Measurements from ENCODE around the gene OR5AN1. TPM values are rescaled to one million over a fixed set of nuclear protein-coding genes. Genes with fewer than 3 reads are reported as not detected.

OR5AN1 gene
- total and polyA plus RNA-seq, 9 donors = not detected

- intact Hi-C loops (cut with DNase I) = no loop called here
- Histone ChIP-seq H3K4me3 (no peak overlapping the region), H3K36me3 (no peaks in the 10 kb centered on the region), H3K4me1 (ENCODE audit: insufficient read depth) (no peaks in the 10 kb centered on the region), H3K9me3 (no peaks in the 10 kb centered on the region), H3K27ac (no peak overlapping the region), H3K27me3 (no peaks in the 10 kb centered on the region)
- TF ChIP-seq, protein P1, sequence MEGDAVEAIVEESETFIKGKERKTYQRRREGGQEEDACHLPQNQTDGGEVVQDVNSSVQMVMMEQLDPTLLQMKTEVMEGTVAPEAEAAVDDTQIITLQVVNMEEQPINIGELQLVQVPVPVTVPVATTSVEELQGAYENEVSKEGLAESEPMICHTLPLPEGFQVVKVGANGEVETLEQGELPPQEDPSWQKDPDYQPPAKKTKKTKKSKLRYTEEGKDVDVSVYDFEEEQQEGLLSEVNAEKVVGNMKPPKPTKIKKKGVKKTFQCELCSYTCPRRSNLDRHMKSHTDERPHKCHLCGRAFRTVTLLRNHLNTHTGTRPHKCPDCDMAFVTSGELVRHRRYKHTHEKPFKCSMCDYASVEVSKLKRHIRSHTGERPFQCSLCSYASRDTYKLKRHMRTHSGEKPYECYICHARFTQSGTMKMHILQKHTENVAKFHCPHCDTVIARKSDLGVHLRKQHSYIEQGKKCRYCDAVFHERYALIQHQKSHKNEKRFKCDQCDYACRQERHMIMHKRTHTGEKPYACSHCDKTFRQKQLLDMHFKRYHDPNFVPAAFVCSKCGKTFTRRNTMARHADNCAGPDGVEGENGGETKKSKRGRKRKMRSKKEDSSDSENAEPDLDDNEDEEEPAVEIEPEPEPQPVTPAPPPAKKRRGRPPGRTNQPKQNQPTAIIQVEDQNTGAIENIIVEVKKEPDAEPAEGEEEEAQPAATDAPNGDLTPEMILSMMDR (IDR thresholded peaks at IDR 0.05) = no peak
- TF ChIP-seq EP300 (IDR thresholded peaks at IDR 0.05) = no peak
- TF ChIP-seq POLR2A (IDR thresholded peaks at IDR 0.05) = no peak
- DNase-seq = no peak
- WGBS, 3 donors = 67 to 77% (median 74%) methylated on average over 3 of the region's 3 CpGs
These were observed 42.0 kb downstream of the OR5AN1 start for GRCh38 chr11:59400461-59401261.

DNA sequence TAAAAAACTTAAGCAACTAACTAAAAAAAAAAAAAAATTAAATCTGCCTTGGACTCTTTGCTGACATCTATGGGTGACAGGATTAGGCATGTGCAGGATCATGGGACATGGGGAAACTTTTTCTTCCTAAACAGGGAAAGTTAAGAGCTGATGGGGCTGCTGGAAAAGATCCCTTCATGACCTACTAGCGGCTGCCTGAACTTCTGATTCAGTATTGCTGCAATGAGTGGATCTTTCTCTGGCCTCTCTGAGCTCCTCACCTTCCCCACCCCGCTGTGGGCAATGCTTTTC, 42.5 kb downstream of the OR5AN1 start:
- H3K9me3 ChIP-seq = no peaks in the 10 kb centered on the region
- 41 to 45% (median 42%) methylated on average over 2 of the region's 2 CpGs for WGBS, 3 donors
- H3K4me3 ChIP-seq = no peak overlapping the region
- H3K27me3 ChIP-seq = no peaks in the 10 kb centered on the region
- TF ChIP-seq POLR2A (IDR thresholded peaks at IDR 0.05) (no peak), EP300 (IDR thresholded peaks at IDR 0.05) (no peak)
- TF ChIP-seq, protein P1 (IDR thresholded peaks at IDR 0.05) = no peak
- H3K4me1 ChIP-seq (ENCODE audit: insufficient read depth) = no peaks in the 10 kb centered on the region
- H3K36me3 ChIP-seq = no peaks in the 10 kb centered on the region
- no peak for DNase-seq
- intact Hi-C loops (cut with DNase I) = no loop called here
- no peak overlapping the region for H3K27ac ChIP-seq

DNA sequence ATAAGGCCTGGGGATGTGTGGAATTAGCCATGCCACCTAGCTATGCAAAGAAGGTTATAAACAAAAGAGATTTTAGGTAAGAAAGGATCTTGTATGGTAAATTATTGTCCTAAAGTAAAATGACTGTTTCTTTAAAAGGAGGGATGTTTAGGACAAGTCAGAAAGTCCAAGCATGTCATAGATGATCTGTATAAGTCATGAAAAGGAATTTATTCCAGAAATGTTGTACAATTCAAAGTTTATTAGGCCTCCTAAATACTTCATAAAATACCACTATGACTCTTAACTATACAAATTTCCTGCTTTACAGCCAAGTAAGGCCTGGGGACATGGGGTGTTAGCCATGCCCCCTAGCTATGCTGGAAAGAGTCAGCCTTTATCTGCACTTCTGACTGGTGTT, 44.9 kb downstream of the OR5AN1 start:
- TF ChIP-seq, protein P1 (IDR thresholded peaks at IDR 0.05) = no peak
- no peak for TF ChIP-seq POLR2A (IDR thresholded peaks at IDR 0.05)
- TF ChIP-seq EP300 (IDR thresholded peaks at IDR 0.05) = no peak
- no peak overlapping the region for H3K4me3 ChIP-seq
- H3K27ac ChIP-seq = no peak overlapping the region
- intact Hi-C loops (cut with DNase I) = no loop called here
- H3K27me3 ChIP-seq = no peaks in the 10 kb centered on the region
- H3K9me3 ChIP-seq = no peaks in the 10 kb centered on the region
- H3K4me1 ChIP-seq (ENCODE audit: insufficient read depth) = no peaks in the 10 kb centered on the region
- no peak for DNase-seq
- no peaks in the 10 kb centered on the region for H3K36me3 ChIP-seq

DNA sequence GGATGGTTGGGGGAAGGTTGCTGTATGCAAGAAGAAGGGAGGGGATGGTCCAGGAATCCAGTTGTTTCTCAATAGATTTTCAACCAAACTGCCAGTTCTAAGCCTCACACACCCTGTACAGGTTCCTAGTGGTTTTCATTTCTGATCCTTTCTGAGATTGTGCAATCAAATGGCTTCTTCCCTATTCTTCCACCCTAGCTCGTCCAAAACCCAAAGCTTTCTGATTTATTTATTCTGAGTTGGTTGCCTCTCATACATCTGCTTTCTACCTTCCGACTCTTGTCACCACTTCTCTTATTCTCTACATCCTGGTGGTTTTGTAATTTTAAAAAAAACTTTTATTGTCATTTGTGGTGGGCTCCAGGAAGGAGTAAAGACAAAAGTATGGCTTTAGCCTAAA, 55.0 kb downstream of the OR5AN1 start:
- H3K9me3 ChIP-seq = no peaks in the 10 kb centered on the region
- no peaks in the 10 kb centered on the region for H3K36me3 ChIP-seq
- H3K27me3 ChIP-seq = no peaks in the 10 kb centered on the region
- no peaks in the 10 kb centered on the region for H3K4me1 ChIP-seq (ENCODE audit: insufficient read depth)
- DNase-seq = no peak
- TF ChIP-seq EP300 (IDR thresholded peaks at IDR 0.05) = no peak
- TF ChIP-seq, protein P1 (IDR thresholded peaks at IDR 0.05) = no peak
- no peak for TF ChIP-seq POLR2A (IDR thresholded peaks at IDR 0.05)
- 61 to 81% (median 65%) methylated on average over 2 of the region's 2 CpGs for WGBS, 3 donors
- no peak overlapping the region for H3K27ac ChIP-seq
- H3K4me3 ChIP-seq = no peak overlapping the region
- intact Hi-C loops (cut with DNase I) = no loop called here

Measured in ovary (tissue), 9 donors.